OCI-LY7 (cell line): ENCODE results near the gene ZBP1. TPM values are rescaled to one million over a fixed set of nuclear protein-coding genes. Genes with fewer than 3 reads are reported as not detected.

Experiments used
- BruUV-seq: library from RNA; stranded (reverse); fragments of 400-500 nt; replicated peaks from 2 replicates; lab custom pipeline; 2021; lab: Mats Ljungman, UMichigan
- CTCF ChIA-PET: fragments of 300-600 bp; sonication (Branson Sonifier 250); formaldehyde crosslinking; loops from one replicate; lab custom pipeline; 2022; ENCODE audit warnings: antibody characterized with exemption; ENCODE audit not compliant: unreplicated experiment; lab: Charles Lee
- POLR2A ChIA-PET: fragments of 300-600 bp; sonication (Branson Sonifier 250); formaldehyde crosslinking; loops from one replicate; lab custom pipeline; 2022; ENCODE audit warnings: antibody characterized with exemption; lab: Charles Lee
- DNase-seq: peaks from one replicate; pipeline ENCODE4 v3.0.0-alpha.2; 2015; ENCODE audit warnings: low spot score
- H2AFZ ChIP-seq: fragments of 200-600 bp; sonication (generic), shearing (Covaris generic); 2 replicates; pipeline ENCODE4 v1.6.1; 2014; ENCODE audit warnings: mild to moderate bottlenecking, antibody characterized with exemption, low read length, moderate library complexity
- H3K27ac ChIP-seq: fragments of 200-600 bp; sonication (generic); 2 replicates; pipeline ENCODE4 v1.5.1; 2014; ENCODE audit warnings: mixed run types, low read depth, mild to moderate bottlenecking, moderate library complexity, low read length, inconsistent platforms; ENCODE audit not compliant: poor library complexity, severe bottlenecking
- H3K36me3 ChIP-seq: fragments of 200-600 bp; sonication (generic); 2 replicates; pipeline ENCODE4 v1.6.1; 2014; ENCODE audit warnings: mild to moderate bottlenecking, antibody characterized with exemption, low read length, moderate library complexity, mixed read lengths; ENCODE audit not compliant: insufficient read depth
- H3K4me1 ChIP-seq: fragments of 200-600 bp; sonication (generic); 2 replicates; pipeline ENCODE4 v1.5.1; 2014; ENCODE audit warnings: mild to moderate bottlenecking, low read length; ENCODE audit not compliant: insufficient read depth, poor library complexity, severe bottlenecking
- H3K4me2 ChIP-seq: fragments of 200-600 bp; sonication (generic); 2 replicates; pipeline ENCODE4 v1.6.1; 2014; ENCODE audit warnings: mild to moderate bottlenecking, low read length
- H3K4me3 ChIP-seq: fragments of 200-600 bp; sonication (generic); 2 replicates; pipeline ENCODE4 v1.5.1; 2014; ENCODE audit warnings: mild to moderate bottlenecking, low read depth, low read length; ENCODE audit not compliant: poor library complexity, severe bottlenecking
- H3K79me2 ChIP-seq: fragments of 200-600 bp; sonication (generic); 2 replicates; pipeline ENCODE4 v1.6.1; 2016; ENCODE audit warnings: low read depth, mild to moderate bottlenecking, low read length, moderate library complexity, mixed read lengths; ENCODE audit not compliant: insufficient read depth
- H3K9me2 ChIP-seq: fragments of 200-600 bp; sonication (generic); 2 replicates; pipeline ENCODE4 v1.6.1; 2016; ENCODE audit warnings: mild to moderate bottlenecking, low read length, mixed read lengths; ENCODE audit not compliant: insufficient read depth
- H3K9me3 ChIP-seq: fragments of 200-600 bp; sonication (generic); 2 replicates; pipeline ENCODE4 v1.6.1; 2014; ENCODE audit warnings: mild to moderate bottlenecking, mixed run types, low read length, mixed read lengths
- H4K20me1 ChIP-seq: fragments of 200-600 bp; sonication (generic); 2 replicates; pipeline ENCODE4 v1.6.1; 2014; ENCODE audit warnings: mild to moderate bottlenecking, antibody characterized with exemption, low read length, moderate library complexity, mixed read lengths; ENCODE audit not compliant: insufficient read depth
- CTCF ChIP-seq: fragments of 200-600 bp; sonication (generic); conservative IDR thresholded peaks from 2 replicates; pipeline ENCODE4 v1.5.1; 2014; ENCODE audit warnings: mild to moderate bottlenecking, antibody characterized with exemption, low read length, moderate library complexity, mixed read lengths
- EZH2phosphoT487 ChIP-seq: fragments of 200-600 bp; sonication (generic); IDR thresholded peaks from 2 replicates; pipeline ENCODE4 v1.6.1; 2018; ENCODE audit warnings: low read depth, borderline replicate concordance, mild to moderate bottlenecking, mixed run types, antibody characterized with exemption, low read length, moderate library complexity, mixed read lengths
- intact Hi-C: fragments of 100-400 bp; cut with micrococcal nuclease; formaldehyde crosslinking; loops from one replicate; pipeline ENCODE4 v1.10.0; 2022; ENCODE audit not compliant: unreplicated experiment
- total RNA-seq, 2 experiments: library from RNA; depleted of rRNA in 1 of 2; stranded (reverse); fragments of >200 nt in 1 of 2; shearing (Covaris generic) in 1 of 2; gene quantifications; 2 replicates each; pipeline ENCODE4 v1.2.3, GENCODE V29; 2014 to 2022

ZBP1 gene
- total RNA-seq, 2 experiments from 2014 or later = 1.5 to 3.7 TPM

- Histone ChIP-seq H3K79me2 (no peaks in the 10 kb centered on the region), H3K4me3 (no peak overlapping the region), H3K9me2 (no peaks in the 10 kb centered on the region), H3K4me1 (no peaks in the 10 kb centered on the region), H3K4me2 (no peak overlapping the region), H2AFZ (no peak overlapping the region), H3K27ac (no peak overlapping the region), H3K9me3 (no peaks in the 10 kb centered on the region), H4K20me1 (no peaks in the 10 kb centered on the region), H3K36me3 (no peaks in the 10 kb centered on the region)
- ChIA-PET CTCF (no interaction called here), POLR2A (no interaction called here)
- intact Hi-C loops = no loop called here
- no TSS peak for BruUV-seq
- TF ChIP-seq CTCF = no peak
- TF ChIP-seq EZH2phosphoT487 = no peak
- no peak for DNase-seq
These were observed 49.3 kb downstream of the ZBP1 start for GRCh38 chr20:57570920-57571319.

DNA sequence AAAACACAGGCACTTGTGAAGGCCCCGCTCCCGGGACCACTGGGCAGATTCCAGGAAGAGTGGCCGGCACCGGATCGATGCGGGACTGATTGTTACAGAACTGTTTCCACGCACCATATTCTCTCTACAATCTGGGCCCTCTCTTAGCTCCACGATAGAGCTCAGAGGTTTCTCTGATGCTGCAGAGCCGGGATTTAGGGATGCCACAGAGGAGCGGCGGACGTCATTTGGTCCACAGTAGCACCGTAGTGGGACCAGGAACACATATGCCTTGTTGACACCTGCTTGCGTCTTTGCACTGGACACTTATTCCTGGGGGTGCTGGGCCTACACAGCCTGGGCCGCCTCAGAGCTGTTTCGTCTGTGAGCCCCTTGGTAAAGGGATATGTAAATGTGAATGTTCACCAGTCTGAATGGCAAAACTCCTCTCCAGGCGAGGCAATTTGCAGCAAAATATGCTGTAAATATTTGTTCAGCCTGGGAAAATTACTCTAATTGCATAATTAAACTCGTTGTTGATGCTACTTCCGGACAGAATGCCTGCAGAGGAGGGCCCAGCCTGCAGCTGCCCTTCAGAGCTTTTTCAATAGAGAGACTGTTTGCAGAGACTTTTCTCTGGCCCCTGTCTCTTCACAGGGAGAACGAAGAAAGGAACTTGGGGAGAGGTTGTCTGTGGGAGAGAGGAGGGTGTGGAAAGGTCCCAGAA, 49.9 kb downstream of the ZBP1 start:
- POLR2A ChIA-PET = no interaction called here
- Histone ChIP-seq H3K36me3 (peaks cover 6% of the 10 kb centered on the region; the same call in 1 of the 2 replicates), H3K9me2 (no peaks in the 10 kb centered on the region), H4K20me1 (no peaks in the 10 kb centered on the region), H3K4me2 (no peak overlapping the region), H3K4me3 (no peak overlapping the region), H3K4me1 (no peaks in the 10 kb centered on the region), H3K27ac (no peak overlapping the region), H2AFZ (no peak overlapping the region), H3K9me3 (no peaks in the 10 kb centered on the region), H3K79me2 (no peaks in the 10 kb centered on the region)
- intact Hi-C loops = no loop called here
- BruUV-seq = no TSS peak
- CTCF ChIA-PET = no interaction called here
- no peak for TF ChIP-seq EZH2phosphoT487
- no peak for TF ChIP-seq CTCF
- DNase-seq = no peak

GRCh38 chr20:57568960-57569359, 51.3 kb downstream of the ZBP1 start:
- H4K20me1 ChIP-seq = no peaks in the 10 kb centered on the region
- H3K36me3 ChIP-seq = peaks cover 18% of the 10 kb centered on the region; the same call in 1 of the 2 replicates
- no TSS peak for BruUV-seq
- H3K9me3 ChIP-seq = no peaks in the 10 kb centered on the region
- intact Hi-C loops = no loop called here
- no peak for TF ChIP-seq EZH2phosphoT487
- TF ChIP-seq CTCF = no peak
- no peak overlapping the region for H3K4me3 ChIP-seq
- H3K79me2 ChIP-seq = no peaks in the 10 kb centered on the region
- no peak overlapping the region for H3K27ac ChIP-seq
- CTCF ChIA-PET = no interaction called here
- H3K4me1 ChIP-seq = no peaks in the 10 kb centered on the region
- H3K9me2 ChIP-seq = no peaks in the 10 kb centered on the region
- POLR2A ChIA-PET = no interaction called here
- no peak overlapping the region for H2AFZ ChIP-seq
- H3K4me2 ChIP-seq = no peak overlapping the region
- DNase-seq = no peak
